DMS79 (cell line): ENCODE results near the gene MRPL10.

ENCODE experiments used
- DNase-seq: peaks from one replicate; lab custom pipeline; 2025; lab: John Stamatoyannopoulos, UW

The MRPL10 gene

DNA sequence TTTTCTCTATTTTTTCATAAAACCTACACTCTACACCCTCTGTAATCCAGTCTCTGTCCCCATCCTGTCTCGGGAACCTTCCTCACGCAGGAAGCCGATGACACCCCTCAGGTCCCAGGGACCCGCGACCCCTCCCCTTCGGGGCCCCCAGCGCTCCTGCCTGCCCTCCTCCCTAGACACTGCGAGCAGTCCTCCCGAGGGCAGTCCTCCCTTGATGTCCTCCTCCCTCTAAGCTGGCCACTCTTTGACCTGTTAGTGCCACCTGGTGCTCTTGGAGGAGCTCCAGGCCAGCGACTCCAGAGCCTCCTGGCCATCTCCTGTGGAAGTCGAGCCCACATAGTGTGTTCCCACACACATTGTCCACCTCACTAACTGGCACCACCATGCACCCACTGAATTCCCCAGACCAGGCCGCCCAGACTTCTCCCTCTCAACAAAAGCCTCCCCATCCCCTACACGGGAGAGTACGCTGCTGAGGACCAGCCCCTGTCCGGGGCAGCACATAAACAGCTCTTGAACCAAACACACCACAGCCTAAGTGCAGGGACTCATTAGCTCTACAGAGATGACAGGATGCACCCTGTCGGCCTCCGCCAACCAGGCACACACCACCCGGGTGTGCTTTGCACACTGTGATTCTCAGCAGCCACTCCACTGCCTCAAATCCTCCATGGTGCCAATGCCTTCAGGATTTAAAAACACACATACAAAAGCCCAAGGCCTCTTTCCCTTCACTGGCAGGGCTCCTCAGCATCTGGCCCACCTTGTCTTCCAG is 19.0 kb downstream of the MRPL10 start:
- no peak for DNase-seq

DNA sequence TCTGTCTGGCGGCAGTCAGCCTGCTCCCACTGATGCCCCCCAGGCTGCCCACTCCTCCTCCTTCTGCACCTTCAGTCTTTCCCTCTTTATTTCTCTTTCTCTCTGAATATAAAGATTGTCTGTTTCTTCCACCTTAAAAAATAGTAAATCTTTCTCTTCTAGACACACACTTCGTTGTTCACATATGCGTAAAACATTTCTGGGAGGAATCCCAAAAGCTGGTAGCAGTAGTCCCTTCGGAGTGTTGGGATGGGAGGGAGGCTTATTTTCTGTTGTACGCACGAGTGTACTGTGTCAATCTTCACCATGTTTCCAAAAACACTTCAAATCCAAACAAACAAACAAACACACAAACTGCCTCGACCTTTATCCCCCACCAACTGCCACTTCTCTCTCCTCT is 19.6 kb downstream of the MRPL10 start:
- DNase-seq = no peak

DNA sequence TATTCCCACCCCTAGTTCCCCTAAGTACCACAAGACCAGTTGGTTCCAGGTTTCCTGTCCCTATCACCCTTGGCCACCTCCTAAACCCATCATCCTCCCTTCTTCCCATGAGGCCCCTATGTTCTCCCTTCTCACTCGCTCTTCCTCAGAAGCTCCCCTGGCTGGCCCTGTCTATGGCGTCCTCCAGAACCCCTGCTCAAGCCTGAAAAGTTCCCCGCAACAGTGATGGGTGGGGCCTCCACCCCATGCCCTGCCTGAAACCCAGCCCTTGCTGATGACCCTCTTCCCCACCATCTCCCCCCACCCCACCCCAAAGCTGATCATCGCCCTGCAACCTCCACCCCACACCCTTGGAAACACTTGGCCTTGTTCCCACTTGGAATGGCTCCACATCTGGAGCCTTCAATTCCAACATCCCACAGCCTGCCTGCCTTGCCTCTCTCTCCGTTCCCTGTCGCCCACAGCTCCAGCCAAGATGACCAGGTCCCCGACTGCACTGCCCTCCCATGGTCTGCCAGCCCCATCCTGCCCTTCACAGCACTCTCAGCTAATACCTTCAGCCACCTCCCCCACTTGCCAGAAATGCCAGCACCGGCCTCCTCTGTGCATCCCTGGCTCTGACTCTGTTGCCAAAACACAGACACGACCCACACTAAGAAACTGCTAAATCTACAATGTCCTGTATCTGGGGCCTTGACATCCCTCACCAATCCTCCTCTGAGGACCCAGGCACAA is 20.3 kb downstream of the MRPL10 start:
- DNase-seq = no peak

DNA sequence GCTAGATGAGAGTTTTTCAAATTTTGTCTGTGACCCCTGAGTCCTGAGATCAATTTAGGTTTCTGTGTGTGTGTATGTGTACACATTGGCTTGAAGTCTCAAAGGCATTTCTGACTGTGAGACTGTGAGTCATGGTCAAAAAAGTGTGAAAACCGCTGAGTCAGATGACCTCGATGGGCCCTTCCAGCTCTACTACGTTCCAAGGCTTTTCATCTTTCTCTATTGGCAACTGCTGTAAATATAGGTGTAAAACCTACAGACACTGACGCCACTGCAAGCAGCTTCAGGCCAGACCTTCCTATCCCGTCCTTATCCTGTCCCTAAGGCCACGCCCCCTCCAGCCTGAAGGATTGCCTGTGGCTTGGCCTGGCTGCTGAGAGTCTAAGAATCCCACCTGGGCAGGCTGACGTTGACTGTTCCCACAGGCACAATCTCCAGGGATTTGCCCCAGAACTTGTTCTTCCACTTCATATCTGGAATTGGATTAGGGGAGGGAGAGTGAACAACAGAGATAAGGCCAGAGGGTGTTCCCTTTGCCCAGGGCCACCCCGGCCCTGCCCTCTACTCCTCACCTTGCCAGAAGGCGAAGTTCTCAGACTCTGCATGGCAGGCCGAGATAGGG is 21.0 kb downstream of the MRPL10 start:
- DNase-seq = peak; percentile 71

DNA sequence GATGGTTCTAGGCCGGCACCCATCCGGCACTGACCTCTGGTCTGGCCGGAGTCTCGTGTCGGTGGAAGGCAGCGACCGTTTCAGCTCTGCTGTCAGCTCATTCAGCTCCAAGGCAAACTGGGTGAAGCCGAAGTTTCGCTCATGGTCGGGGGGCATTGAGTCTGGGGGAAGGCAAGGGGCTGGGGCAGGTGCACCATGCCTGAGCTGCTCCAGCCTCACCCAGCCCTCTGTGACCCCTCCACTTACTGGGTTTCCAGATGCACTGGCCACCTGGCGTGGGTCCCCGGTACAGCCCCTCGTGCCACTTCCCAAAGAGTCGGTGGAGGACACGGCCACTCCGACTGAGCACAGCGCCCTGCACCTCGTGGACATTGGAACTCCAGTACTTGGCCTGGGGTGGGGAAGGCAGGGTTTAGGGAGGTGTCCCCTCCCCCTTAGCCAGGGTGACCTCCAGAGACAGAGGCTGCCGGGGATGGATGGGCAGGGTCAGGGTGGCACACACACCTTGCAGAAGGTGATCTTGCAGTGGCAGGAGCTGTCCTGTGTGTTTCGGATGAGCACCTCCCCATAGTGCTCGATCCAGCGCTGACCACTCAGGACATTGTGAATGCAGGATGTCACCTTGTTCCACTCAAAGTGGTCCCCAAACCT is 22.4 kb downstream of the MRPL10 start:
- DNase-seq = no peak

DNA sequence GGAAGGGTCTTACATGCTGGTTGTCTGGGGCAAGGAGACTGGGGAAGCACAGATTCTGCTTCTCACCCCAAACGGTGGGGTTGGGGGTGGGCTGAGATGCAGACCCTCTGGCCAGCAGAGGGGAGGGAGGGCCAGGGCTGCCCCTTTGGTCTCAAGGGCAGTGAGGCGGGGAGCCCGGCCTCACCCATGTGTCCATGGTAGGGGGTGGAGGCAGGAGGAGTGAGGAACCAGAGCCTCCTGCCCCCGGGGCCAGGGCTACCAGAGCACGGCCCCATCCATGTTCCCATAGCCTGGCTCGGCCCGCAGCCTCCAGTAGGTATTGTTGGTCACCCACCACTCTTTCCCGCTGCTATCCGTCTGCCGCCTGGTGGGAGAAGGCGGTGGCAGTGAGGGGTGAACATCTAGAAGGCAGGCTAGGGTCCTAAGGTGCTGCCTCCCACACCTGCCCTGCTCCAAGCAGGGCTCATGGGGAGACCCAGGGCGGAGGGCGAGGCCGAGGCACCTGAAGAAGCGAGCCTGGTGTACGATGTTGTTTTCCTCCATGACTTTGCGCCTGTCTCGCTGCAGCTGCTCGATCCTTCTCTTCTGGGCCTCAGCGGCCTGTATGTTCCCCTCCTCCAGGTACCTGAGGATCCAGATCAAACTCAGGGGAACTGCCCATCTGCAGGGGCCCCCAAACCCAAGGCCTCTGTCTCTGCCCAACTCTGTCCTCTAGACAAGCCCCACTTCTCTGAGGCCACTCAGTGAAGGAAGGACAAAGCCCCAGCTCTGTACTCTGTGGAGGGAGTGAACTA is 23.1 kb downstream of the MRPL10 start:
- no peak for DNase-seq

DNA sequence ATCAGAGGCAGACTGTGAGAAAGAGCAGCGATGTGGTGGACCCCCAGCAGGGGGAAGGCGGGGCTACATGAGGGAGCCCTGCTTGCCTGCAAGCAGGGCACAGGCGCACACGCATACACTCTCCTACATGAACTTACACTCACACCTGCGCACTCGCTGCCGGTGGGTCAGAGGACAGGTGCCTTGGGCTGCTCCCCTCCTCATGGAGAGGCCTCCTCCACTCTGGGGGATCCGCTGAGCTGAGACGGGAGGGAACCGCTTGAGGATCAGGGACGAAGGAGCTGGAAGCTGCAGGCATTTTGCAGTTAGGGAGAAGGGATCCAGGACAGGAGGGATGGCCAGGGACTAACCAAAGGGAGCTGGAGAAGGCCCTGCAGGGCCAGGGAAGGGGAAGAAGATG is 23.9 kb downstream of the MRPL10 start:
- no peak for DNase-seq

DNA sequence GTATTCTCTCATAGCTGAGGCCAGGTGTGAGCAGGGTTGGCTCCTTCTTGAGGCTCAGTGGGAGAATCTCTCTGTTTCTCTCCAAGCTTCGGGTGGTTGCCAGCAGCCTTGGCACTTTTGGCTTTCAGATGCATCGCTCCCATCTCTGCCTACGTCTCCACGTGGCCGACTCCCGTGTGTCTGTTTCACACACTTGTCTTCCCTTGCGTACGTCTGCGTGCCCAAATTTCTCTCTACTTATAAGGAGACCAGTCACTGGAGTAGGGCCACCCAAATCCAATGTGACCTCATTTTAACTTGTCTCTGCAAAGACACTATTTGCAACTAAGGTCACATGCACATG is 24.5 kb downstream of the MRPL10 start:
- DNase-seq = no peak

GRCh38 chr17:47806026-47806912 is 25.1 kb downstream of the MRPL10 start:
- no peak for DNase-seq

GRCh38 chr17:47804461-47804860 is 26.9 kb downstream of the MRPL10 start:
- no peak for DNase-seq

- DNase-seq = no peak
Observed at GRCh38 chr17:47803751-47804150, 27.6 kb downstream of the MRPL10 start.

GRCh38 chr17:47803201-47803600 is 28.1 kb downstream of the MRPL10 start:
- DNase-seq = no peak

DNA sequence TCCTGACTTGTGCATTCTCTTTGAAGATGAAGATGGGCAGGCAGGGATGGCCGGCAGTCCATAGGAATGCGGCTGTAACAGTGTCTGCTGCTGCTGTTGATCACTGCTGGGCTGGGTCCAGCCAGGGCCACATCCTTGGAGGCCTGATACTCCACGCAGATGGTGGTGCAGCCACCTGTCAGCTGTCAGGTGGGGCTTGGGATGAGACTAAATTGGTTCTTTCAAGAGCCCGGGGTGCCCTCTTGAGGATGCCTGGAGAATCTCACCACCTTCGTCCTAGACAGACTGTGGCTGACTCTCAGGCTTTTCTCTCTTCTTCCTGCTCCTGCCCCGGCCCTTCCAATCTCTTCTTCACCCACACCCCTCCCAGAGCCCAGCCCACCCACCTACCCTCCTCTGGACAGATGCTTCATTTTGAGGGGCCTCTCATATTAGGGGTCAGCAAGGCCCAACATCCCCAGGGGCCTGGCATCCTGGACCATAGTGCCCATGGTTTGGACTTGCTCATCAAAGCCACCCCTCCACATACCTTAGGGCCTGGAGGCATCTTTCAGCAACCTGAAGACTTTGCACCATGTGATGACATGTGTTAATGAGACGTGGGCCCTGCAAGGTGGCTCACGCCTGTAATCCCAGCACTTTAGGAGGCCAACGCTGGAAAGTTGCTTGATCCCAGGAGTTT is 28.9 kb downstream of the MRPL10 start:
- peak; percentile 13 for DNase-seq

GRCh38 chr17:47801906-47802305 is 29.4 kb downstream of the MRPL10 start:
- no peak for DNase-seq

DNA sequence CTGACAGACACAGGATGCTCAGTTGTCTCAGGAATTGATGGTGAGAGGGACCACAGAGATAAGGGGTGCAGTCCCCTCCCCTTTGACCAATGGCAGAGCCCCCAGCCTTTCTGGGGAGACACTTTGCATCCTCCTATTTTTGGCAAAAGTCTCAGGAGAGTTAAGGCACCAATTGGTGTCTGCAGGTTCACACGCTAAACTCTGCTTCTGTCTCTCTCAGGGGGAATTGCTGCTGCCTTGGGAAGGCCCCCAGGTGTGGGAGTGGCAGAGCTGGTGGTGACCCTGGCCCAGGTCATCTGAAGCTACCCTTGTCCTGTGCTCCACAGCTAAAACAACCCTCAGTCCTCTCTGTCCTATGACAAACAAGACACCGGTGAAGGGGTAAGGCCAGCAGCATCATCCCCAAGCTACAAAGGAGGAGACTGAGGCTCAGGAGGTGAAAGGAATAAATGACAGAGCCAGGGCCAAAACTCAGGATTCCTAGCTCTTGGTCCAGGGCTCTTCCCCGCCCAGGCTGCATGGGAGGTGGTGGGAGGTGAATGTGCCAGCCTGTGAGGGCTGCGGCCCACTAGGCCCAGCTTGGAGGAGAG is 30.1 kb downstream of the MRPL10 start:
- no peak for DNase-seq

- no peak for DNase-seq
Observed at GRCh38 chr17:47800686-47801085, 30.7 kb downstream of the MRPL10 start.

- no peak for DNase-seq
Observed at GRCh38 chr17:47797797-47798196, 33.5 kb downstream of the MRPL10 start.

DNA sequence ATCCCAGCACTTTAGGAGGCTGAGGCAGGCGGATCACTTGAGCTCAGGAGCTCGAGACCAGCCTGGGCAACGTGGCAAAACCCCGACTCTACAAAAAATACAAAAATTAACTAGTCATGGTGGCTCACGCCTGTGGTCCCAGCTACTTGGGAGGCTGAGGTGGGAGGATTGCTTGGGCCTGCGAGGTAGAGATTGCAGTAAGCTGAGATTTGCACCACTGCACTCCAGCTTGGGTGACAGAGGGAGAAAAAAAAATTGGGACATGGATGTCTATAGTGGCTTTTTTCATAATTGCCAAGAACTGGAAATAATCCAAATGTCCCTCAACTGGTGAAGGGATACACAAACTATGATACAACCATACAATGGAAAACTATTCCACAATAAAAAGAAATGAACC is 38.4 kb downstream of the MRPL10 start:
- DNase-seq = no peak

- no peak for DNase-seq
Observed at GRCh38 chr17:47792457-47792856, 38.9 kb downstream of the MRPL10 start.

- no peak for DNase-seq
Observed at GRCh38 chr17:47791025-47791424, 40.3 kb downstream of the MRPL10 start.
